Esophagus squamous epithelium (tissue), 4 donors: ENCODE measurements around the gene WHRN.

ENCODE experiments used
- CTCF ChIP-seq, 6 experiments: fragments of 450-650 bp in 4 of 6; fragments of 200-600 bp in 2 of 6; sonication (generic) in 2 of 6; IDR thresholded peaks; one replicate each; pipeline ENCODE4 v1.5.1; 2016 to 2019; ENCODE audit warnings: antibody characterized with exemption in 6 of 6, mild to moderate bottlenecking in 4 of 6, moderate library complexity in 4 of 6
- POLR2A ChIP-seq, 4 donors: fragments of 450-650 bp; IDR thresholded peaks; one replicate each; pipeline ENCODE4 v1.6.1; 2017; ENCODE audit warnings: antibody characterized with exemption in 4 of 4, mild to moderate bottlenecking in 4 of 4, moderate library complexity in 3 of 4

GRCh38 chr9:114499941-114500696, 5.2 kb downstream of the WHRN start:
- TF ChIP-seq CTCF (IDR thresholded peaks at IDR 0.05) = no peak
- TF ChIP-seq POLR2A (IDR thresholded peaks at IDR 0.05) = no peak
